Loucy (cell line): ENCODE measurements around the gene PRAC1.

Experiments used
- H2AFZ ChIP-seq: fragments of 200-600 bp; sonication (generic); 2 replicates; pipeline ENCODE4 v1.6.0; 2016; ENCODE audit warnings: antibody characterized with exemption, mild to moderate bottlenecking, low read length, moderate library complexity
- H3F3A ChIP-seq: fragments of 200-600 bp; 2 replicates; pipeline ENCODE4 v1.6.0; 2016; ENCODE audit warnings: antibody characterized with exemption, low read depth, mild to moderate bottlenecking
- H3K27me3 ChIP-seq: fragments of 200-600 bp; sonication (generic); 2 replicates; pipeline ENCODE4 v1.6.1; 2014; ENCODE audit warnings: low read length, mild to moderate bottlenecking; ENCODE audit not compliant: insufficient read depth, poor library complexity, severe bottlenecking
- H3K36me3 ChIP-seq: fragments of 200-600 bp; sonication (generic); 2 replicates; pipeline ENCODE4 v1.6.1; 2016; ENCODE audit warnings: low read length; ENCODE audit not compliant: insufficient read depth
- H3K4me1 ChIP-seq: fragments of 200-600 bp; sonication (generic); 2 replicates; pipeline ENCODE4 v1.5.1; 2014; ENCODE audit warnings: low read length, mild to moderate bottlenecking; ENCODE audit not compliant: insufficient read depth, poor library complexity, severe bottlenecking
- H3K4me2 ChIP-seq: fragments of 200-600 bp; sonication (generic); 2 replicates; pipeline ENCODE4 v1.6.0; 2014; ENCODE audit warnings: antibody characterized with exemption, low read length, low read depth, mild to moderate bottlenecking; ENCODE audit not compliant: poor library complexity, severe bottlenecking
- H3K4me3 ChIP-seq: fragments of 200-600 bp; sonication (generic); 2 replicates; pipeline ENCODE4 v1.5.1; 2014; ENCODE audit warnings: low read length, mild to moderate bottlenecking, mixed read lengths; ENCODE audit not compliant: poor library complexity, severe bottlenecking
- H3K79me2 ChIP-seq: fragments of 200-600 bp; sonication (generic); 2 replicates; pipeline ENCODE4 v1.6.1; 2014; ENCODE audit warnings: low read length; ENCODE audit not compliant: insufficient read depth
- H3K9ac ChIP-seq: fragments of 200-600 bp; sonication (generic); 2 replicates; pipeline ENCODE4 v1.6.0; 2014; ENCODE audit warnings: mild to moderate bottlenecking, low read depth, low read length, moderate library complexity; ENCODE audit not compliant: poor library complexity, severe bottlenecking
- H3K9me2 ChIP-seq: fragments of 200-600 bp; sonication (generic); replicated peaks from 2 replicates; pipeline ENCODE4 v1.6.1; 2016; ENCODE audit warnings: low read depth, low read length, mixed read lengths
- H3K9me3 ChIP-seq: fragments of 200-600 bp; sonication (generic); 2 replicates; pipeline ENCODE4 v1.6.1; 2014; ENCODE audit warnings: mild to moderate bottlenecking, antibody characterized with exemption, low read length, low read depth; ENCODE audit not compliant: insufficient read depth
- H4K20me1 ChIP-seq: fragments of 200-600 bp; sonication (generic); 2 replicates; pipeline ENCODE4 v1.6.0; 2014; ENCODE audit warnings: antibody characterized with exemption, low read length, mild to moderate bottlenecking; ENCODE audit not compliant: insufficient read depth, poor library complexity, severe bottlenecking
- CTCF ChIP-seq: fragments of 200-600 bp; sonication (generic); conservative IDR thresholded peaks from 2 replicates; pipeline ENCODE4 v1.5.1; 2014; ENCODE audit warnings: mild to moderate bottlenecking, antibody characterized with exemption, low read length
- EZH2phosphoT487 ChIP-seq: fragments of 200-600 bp; IDR thresholded peaks from 2 replicates; pipeline ENCODE4 v1.6.1; 2018; ENCODE audit warnings: antibody characterized with exemption, mild to moderate bottlenecking, moderate library complexity, borderline replicate concordance

Gene PRAC1

GRCh38 chr17:48681609-48682008 is 40.7 kb downstream of the PRAC1 start:
- H3K9me3 ChIP-seq: no peaks in the 10 kb centered on the region
- no peak overlapping the region for H2AFZ ChIP-seq
- H3K79me2 ChIP-seq: no peaks in the 10 kb centered on the region
- H3K4me1 ChIP-seq: no peaks in the 10 kb centered on the region
- no peaks in the 10 kb centered on the region for H4K20me1 ChIP-seq
- H3K27me3 ChIP-seq: no peaks in the 10 kb centered on the region
- TF ChIP-seq EZH2phosphoT487: no peak
- TF ChIP-seq CTCF: no peak
- no peaks in the 10 kb centered on the region for H3F3A ChIP-seq
- H3K4me3 ChIP-seq: no peak overlapping the region
- peaks cover 63% of the 10 kb centered on the region; the same call in 1 of the 2 replicates for H3K36me3 ChIP-seq
- H3K9me2 ChIP-seq: no peaks in the 10 kb centered on the region
- no peak overlapping the region for H3K9ac ChIP-seq
- no peak overlapping the region for H3K4me2 ChIP-seq

GRCh38 chr17:48679385-48680096 is 42.8 kb downstream of the PRAC1 start:
- H3K9ac ChIP-seq: no peak overlapping the region
- H3K9me3 ChIP-seq: no peaks in the 10 kb centered on the region
- H4K20me1 ChIP-seq: no peaks in the 10 kb centered on the region
- H3K9me2 ChIP-seq: no peaks in the 10 kb centered on the region
- peaks cover 10% of the 10 kb centered on the region; the same call in 1 of the 2 replicates for H3K79me2 ChIP-seq
- no peak for TF ChIP-seq EZH2phosphoT487
- TF ChIP-seq CTCF: no peak
- no peaks in the 10 kb centered on the region for H3K27me3 ChIP-seq
- H3K4me1 ChIP-seq: no peaks in the 10 kb centered on the region
- no peak overlapping the region for H2AFZ ChIP-seq
- no peaks in the 10 kb centered on the region for H3F3A ChIP-seq
- H3K4me3 ChIP-seq: no peak overlapping the region
- H3K4me2 ChIP-seq: no peak overlapping the region
- peaks cover 52% of the 10 kb centered on the region; the same call in 1 of the 2 replicates for H3K36me3 ChIP-seq

- no peak overlapping the region for H2AFZ ChIP-seq
- TF ChIP-seq EZH2phosphoT487: no peak
- TF ChIP-seq CTCF: peak; percentile 18; the same call in 1 of the 2 replicates
- H4K20me1 ChIP-seq: no peaks in the 10 kb centered on the region
- peaks cover 20% of the 10 kb centered on the region; the same call in 1 of the 2 replicates for H3K79me2 ChIP-seq
- H3K27me3 ChIP-seq: no peaks in the 10 kb centered on the region
- no peaks in the 10 kb centered on the region for H3K9me2 ChIP-seq
- H3K4me1 ChIP-seq: no peaks in the 10 kb centered on the region
- H3K36me3 ChIP-seq: peaks cover 42% of the 10 kb centered on the region; the same call in 1 of the 2 replicates
- H3K9me3 ChIP-seq: no peaks in the 10 kb centered on the region
- no peak overlapping the region for H3K4me2 ChIP-seq
- no peak overlapping the region for H3K4me3 ChIP-seq
- no peaks in the 10 kb centered on the region for H3F3A ChIP-seq
- H3K9ac ChIP-seq: no peak overlapping the region
Observed at GRCh38 chr17:48678141-48678971, 44.0 kb downstream of the PRAC1 start.
